GM18502 (cell line): ENCODE results near the gene CCDC47.
"Not testable (repeated sequence)": the region's sequence is repeated elsewhere in the genome, so short reads cannot be mapped to it uniquely, and the experiment has no call there.

Experiments
- ATAC-seq: cut with Tn5 transposase; IDR thresholded peaks from one replicate; pipeline ENCODE4 v1.9.1; 2021; ENCODE audit warnings: mild to moderate bottlenecking; ENCODE audit not compliant: unreplicated experiment, poor library complexity

CCDC47 gene

GRCh38 chr17:63740464-63741142 is 32.8 kb downstream of the CCDC47 start:
- no peak for ATAC-seq

GRCh38 chr17:63735691-63736090 is 37.7 kb downstream of the CCDC47 start:
- ATAC-seq: no peak

GRCh38 chr17:63722403-63722802 is 51.0 kb downstream of the CCDC47 start:
- no peak for ATAC-seq

GRCh38 chr17:63720194-63720593 is 53.2 kb downstream of the CCDC47 start:
- ATAC-seq: not testable (repeated sequence)

- no peak for ATAC-seq
Measured at GRCh38 chr17:63718988-63719387, 54.4 kb downstream of the CCDC47 start.

GRCh38 chr17:63716426-63716825 is 57.0 kb downstream of the CCDC47 start:
- no peak for ATAC-seq

GRCh38 chr17:63714550-63715277 is 58.7 kb downstream of the CCDC47 start:
- no peak for ATAC-seq

- ATAC-seq: no peak
Measured at GRCh38 chr17:63709110-63709509, 64.3 kb downstream of the CCDC47 start.

- no peak for ATAC-seq
Measured at GRCh38 chr17:63707151-63707550, 66.2 kb downstream of the CCDC47 start.

- no peak for ATAC-seq
Measured at GRCh38 chr17:63706336-63707082, 66.9 kb downstream of the CCDC47 start.

GRCh38 chr17:63705657-63706056 is 67.7 kb downstream of the CCDC47 start:
- no peak for ATAC-seq

GRCh38 chr17:63704836-63705235 is 68.6 kb downstream of the CCDC47 start:
- ATAC-seq: no peak

- no peak for ATAC-seq
Measured at GRCh38 chr17:63704259-63704576, 69.2 kb downstream of the CCDC47 start.

GRCh38 chr17:63703556-63704258 is 69.7 kb downstream of the CCDC47 start:
- ATAC-seq: no peak

- no peak for ATAC-seq
Measured at GRCh38 chr17:63703029-63703428, 70.4 kb downstream of the CCDC47 start.

GRCh38 chr17:63702721-63703015 is 70.7 kb downstream of the CCDC47 start:
- no peak for ATAC-seq

- no peak for ATAC-seq
Measured at GRCh38 chr17:63701868-63702720, 71.3 kb downstream of the CCDC47 start.

GRCh38 chr17:63701456-63701820 is 72.0 kb downstream of the CCDC47 start:
- ATAC-seq: no peak

GRCh38 chr17:63700528-63701455 is 72.6 kb downstream of the CCDC47 start:
- ATAC-seq: peak; percentile 19
